ENCODE measurements around the gene CNTN6. TPM values are rescaled to one million over a fixed set of nuclear protein-coding genes. Genes with fewer than 3 reads are reported as not detected.
"Not testable (repeated sequence)": the region's sequence is repeated elsewhere in the genome, so short reads cannot be mapped to it uniquely, and the experiment has no call there.

Gene CNTN6
- total RNA-seq, 4 donors from 2014 or later = not detected

- Histone ChIP-seq H3K4me1 (no peaks in the 10 kb centered on the region), H3K36me3 (no peaks in the 10 kb centered on the region), H3K27ac (no peak overlapping the region), H3K27me3 (no peaks in the 10 kb centered on the region), H3K4me3 (no peak overlapping the region), H3K9me3 (no peaks in the 10 kb centered on the region)
- in situ Hi-C loops (cut with MboI; ENCODE audit: low sequenced_read_pairs in 4 of 4) = no loop called here
- DNase-seq = no peak
- TF ChIP-seq POLR2A (IDR thresholded peaks at IDR 0.05) (no peak), CTCF (IDR thresholded peaks at IDR 0.05 in 4 of 5, conservative IDR thresholded peaks at IDR 0.05 in 1 of 5) (no peak)
- no peak for ATAC-seq
- intact Hi-C loops (cut with DNase I; ENCODE audit: low total_unique reads) = no loop called here
These were observed 272.7 kb downstream of the CNTN6 start for GRCh38 chr3:1365528-1365927.

GRCh38 chr3:1374471-1374870 lies 281.6 kb downstream of the CNTN6 start:
- Histone ChIP-seq H3K36me3 (no peaks in the 10 kb centered on the region), H3K9me3 (no peaks in the 10 kb centered on the region), H3K27me3 (no peaks in the 10 kb centered on the region), H3K4me3 (no peak overlapping the region), H3K4me1 (no peaks in the 10 kb centered on the region), H3K27ac (no peak overlapping the region)
- ATAC-seq (no peak), DNase-seq (no peak)
- in situ Hi-C loops (cut with MboI; ENCODE audit: low sequenced_read_pairs in 4 of 4) = no loop called here
- TF ChIP-seq POLR2A (IDR thresholded peaks at IDR 0.05) (no peak), CTCF (IDR thresholded peaks at IDR 0.05 in 4 of 5, conservative IDR thresholded peaks at IDR 0.05 in 1 of 5) (no peak)
- intact Hi-C loops (cut with DNase I; ENCODE audit: low total_unique reads) = no loop called here

- Histone ChIP-seq H3K4me1 (no peaks in the 10 kb centered on the region), H3K4me3 (no peak overlapping the region), H3K27me3 (no peaks in the 10 kb centered on the region), H3K9me3 (no peaks in the 10 kb centered on the region), H3K27ac (no peak overlapping the region), H3K36me3 (no peaks in the 10 kb centered on the region)
- in situ Hi-C loops (cut with MboI; ENCODE audit: low sequenced_read_pairs in 4 of 4) = no loop called here
- ATAC-seq (no peak), DNase-seq (no peak)
- TF ChIP-seq POLR2A (IDR thresholded peaks at IDR 0.05) = no peak
- no peak for TF ChIP-seq CTCF (IDR thresholded peaks at IDR 0.05 in 4 of 5, conservative IDR thresholded peaks at IDR 0.05 in 1 of 5)
- intact Hi-C loops (cut with DNase I; ENCODE audit: low total_unique reads) = no loop called here
These were observed 282.3 kb downstream of the CNTN6 start for GRCh38 chr3:1375145-1375544.

GRCh38 chr3:1380926-1381646 lies 288.3 kb downstream of the CNTN6 start:
- Histone ChIP-seq H3K4me1 (no peaks in the 10 kb centered on the region), H3K27ac (no peak overlapping the region), H3K27me3 (no peaks in the 10 kb centered on the region), H3K9me3 (no peaks in the 10 kb centered on the region), H3K4me3 (no peak overlapping the region), H3K36me3 (no peaks in the 10 kb centered on the region)
- DNase-seq (peak in 1 of 2 donors; percentile 12), ATAC-seq (no peak)
- intact Hi-C loops (cut with DNase I; ENCODE audit: low total_unique reads) = no loop called here
- TF ChIP-seq CTCF (IDR thresholded peaks at IDR 0.05 in 4 of 5, conservative IDR thresholded peaks at IDR 0.05 in 1 of 5) = no peak
- no peak for TF ChIP-seq POLR2A (IDR thresholded peaks at IDR 0.05)
- in situ Hi-C loops (cut with MboI; ENCODE audit: low sequenced_read_pairs in 4 of 4) = no loop called here

- Histone ChIP-seq H3K27me3 (no peaks in the 10 kb centered on the region), H3K4me1 (no peaks in the 10 kb centered on the region), H3K9me3 (no peaks in the 10 kb centered on the region), H3K4me3 (no peak overlapping the region), H3K27ac (no peak overlapping the region), H3K36me3 (no peaks in the 10 kb centered on the region)
- in situ Hi-C loops (cut with MboI; ENCODE audit: low sequenced_read_pairs in 4 of 4) = no loop called here
- DNase-seq (no peak), ATAC-seq (no peak)
- intact Hi-C loops (cut with DNase I; ENCODE audit: low total_unique reads) = no loop called here
- TF ChIP-seq CTCF (IDR thresholded peaks at IDR 0.05 in 4 of 5, conservative IDR thresholded peaks at IDR 0.05 in 1 of 5) = no peak
- TF ChIP-seq POLR2A (IDR thresholded peaks at IDR 0.05) = no peak
These were observed 288.8 kb downstream of the CNTN6 start for GRCh38 chr3:1381647-1382036.

- H3K4me3 ChIP-seq; ATAC-seq; H3K9me3 ChIP-seq; H3K4me1 ChIP-seq; DNase-seq; H3K27me3 ChIP-seq; H3K36me3 ChIP-seq; H3K27ac ChIP-seq; in situ Hi-C loops (cut with MboI; ENCODE audit: low sequenced_read_pairs in 4 of 4); intact Hi-C loops (cut with DNase I; ENCODE audit: low total_unique reads): not testable (repeated sequence)
These were observed 294.6 kb downstream of the CNTN6 start for GRCh38 chr3:1387396-1387905.

All from gastrocnemius medialis (tissue), 4 donors.